ENCODE data around the gene NAV3. TPM values are rescaled to one million over a fixed set of nuclear protein-coding genes. Genes with fewer than 3 reads are reported as not detected.
"Not testable (repeated sequence)": the region's sequence is repeated elsewhere in the genome, so short reads cannot be mapped to it uniquely, and the experiment has no call there.

Gene NAV3
- total RNA-seq, 2 donors from 2014 or later, result 9.0 to 12.6 TPM

- 14% methylated on average over 2 of the region's 2 CpGs for WGBS
- Histone ChIP-seq H3K9me3 (no peaks in the 10 kb centered on the region), H3K4me1 (replicated peaks) (no peaks in the 10 kb centered on the region), H3K27me3 (replicated peaks; ENCODE audit: insufficient read depth) (no peaks in the 10 kb centered on the region), H3K36me3 (no peaks in the 10 kb centered on the region), H3K27ac (no peak overlapping the region), H3K4me3 (no peak overlapping the region)
- intact Hi-C loops (cut with DNase I), result no loop called here
- no peak for DNase-seq (ENCODE audit: low spot score)
- TF ChIP-seq CTCF (IDR thresholded peaks at IDR 0.05) (no peak), POLR2AphosphoS5 (IDR thresholded peaks at IDR 0.05) (peak; percentile 15)
These were observed 266.4 kb downstream of the NAV3 start for GRCh38 chr12:78096909-78097597.

- Histone ChIP-seq H3K27me3 (replicated peaks; ENCODE audit: insufficient read depth) (no peaks in the 10 kb centered on the region), H3K9me3 (no peaks in the 10 kb centered on the region), H3K4me3 (no peak overlapping the region), H3K4me1 (replicated peaks) (no peaks in the 10 kb centered on the region), H3K27ac (no peak overlapping the region), H3K36me3 (no peaks in the 10 kb centered on the region)
- TF ChIP-seq CTCF (IDR thresholded peaks at IDR 0.05) (no peak), POLR2A (IDR thresholded peaks at IDR 0.05) (no peak), POLR2AphosphoS5 (IDR thresholded peaks at IDR 0.05) (no peak)
- WGBS, result 22% methylated on average over 2 of the region's 2 CpGs
- intact Hi-C loops (cut with DNase I), result no loop called here
- no peak for DNase-seq (ENCODE audit: low spot score)
These were observed 269.1 kb downstream of the NAV3 start for GRCh38 chr12:78099806-78100205.

- Histone ChIP-seq H3K36me3 (no peaks in the 10 kb centered on the region), H3K9me3 (no peaks in the 10 kb centered on the region), H3K4me3 (no peak overlapping the region), H3K27ac (peak overlapping the region in 1 of 2 donors; percentile 50), H3K4me1 (replicated peaks) (no peaks in the 10 kb centered on the region), H3K27me3 (replicated peaks; ENCODE audit: insufficient read depth) (no peaks in the 10 kb centered on the region)
- WGBS, result 35% methylated on average over 4 of the region's 4 CpGs
- intact Hi-C loops (cut with DNase I), result no loop called here
- DNase-seq (ENCODE audit: low spot score), result no peak
- no peak for TF ChIP-seq CTCF (IDR thresholded peaks at IDR 0.05)
- TF ChIP-seq POLR2AphosphoS5 (IDR thresholded peaks at IDR 0.05), result peak; percentile 52
- no peak for TF ChIP-seq POLR2A (IDR thresholded peaks at IDR 0.05)
These were observed 270.6 kb downstream of the NAV3 start for GRCh38 chr12:78101113-78101876.

- Histone ChIP-seq H3K36me3 (no peaks in the 10 kb centered on the region), H3K4me1 (replicated peaks) (no peaks in the 10 kb centered on the region), H3K27ac (no peak overlapping the region), H3K4me3 (no peak overlapping the region), H3K9me3 (no peaks in the 10 kb centered on the region), H3K27me3 (replicated peaks; ENCODE audit: insufficient read depth) (no peaks in the 10 kb centered on the region)
- 54% methylated on average over 4 of the region's 4 CpGs for WGBS
- intact Hi-C loops (cut with DNase I), result no loop called here
- DNase-seq (ENCODE audit: low spot score), result no peak
- no peak for TF ChIP-seq CTCF (IDR thresholded peaks at IDR 0.05)
- TF ChIP-seq POLR2A (IDR thresholded peaks at IDR 0.05), result no peak
- TF ChIP-seq POLR2AphosphoS5 (IDR thresholded peaks at IDR 0.05), result no peak
These were observed 271.4 kb downstream of the NAV3 start for GRCh38 chr12:78101946-78102635.

GRCh38 chr12:78102801-78103200 is 272.1 kb downstream of the NAV3 start:
- H3K4me3 ChIP-seq; DNase-seq (ENCODE audit: low spot score); H3K9me3 ChIP-seq; H3K36me3 ChIP-seq; H3K4me1 ChIP-seq (replicated peaks); H3K27me3 ChIP-seq (replicated peaks; ENCODE audit: insufficient read depth); intact Hi-C loops (cut with DNase I); H3K27ac ChIP-seq: not testable (repeated sequence)
- WGBS, result 91% methylated on average over 2 of the region's 2 CpGs

Measured in prostate gland (tissue), 2 donors.